ENCODE measurements around the gene CXCL17. TPM values are rescaled to one million over a fixed set of nuclear protein-coding genes. Genes with fewer than 3 reads are reported as not detected.
A peak's percentile ranks its signal among the peaks of the same experiment; 100 is the strongest.

CXCL17 gene
- total and polyA plus RNA-seq, 9 donors: 0.44 to 0.86 TPM; not detected in 7

DNA sequence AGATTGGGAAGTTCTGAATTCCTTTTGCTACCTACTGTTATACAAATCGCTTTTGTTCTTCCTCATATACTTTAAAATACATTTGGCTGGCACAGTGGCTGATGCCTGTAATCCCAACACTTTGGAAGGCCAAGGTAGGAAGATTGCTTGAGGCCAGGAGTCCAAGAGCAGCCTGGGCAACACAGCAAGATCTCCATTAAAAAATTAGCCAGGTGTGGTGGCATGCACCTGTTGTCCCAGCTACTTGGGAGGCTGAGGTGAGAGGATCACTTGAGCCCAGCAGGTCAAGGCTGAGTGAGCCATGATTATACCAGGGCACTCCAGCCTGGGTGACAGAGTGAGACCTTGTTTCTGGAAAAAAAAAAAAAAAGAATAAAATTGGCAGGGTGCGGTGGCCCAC is 34.4 kb upstream of the CXCL17 start:
- Histone ChIP-seq H3K27ac (ENCODE audit: low read length) (no peak overlapping the region), H3K9me3 (replicated peaks; ENCODE audit: control insufficient read depth, low read depth, low read length) (no peaks in the 10 kb centered on the region), H3K4me1 (ENCODE audit: control insufficient read depth, insufficient read depth, low read length) (no peaks in the 10 kb centered on the region), H3K27me3 (ENCODE audit: control insufficient read depth, insufficient read depth, low read length) (no peaks in the 10 kb centered on the region), H3K4me3 (ENCODE audit: low read length) (no peak overlapping the region), H3K36me3 (ENCODE audit: control insufficient read depth, insufficient read depth, low read length) (no peaks in the 10 kb centered on the region)
- WGBS (ENCODE audit: insufficient coverage): no CpG with 5 or more reads among the region's 2 CpGs
- DNase-seq: no peak

DNA sequence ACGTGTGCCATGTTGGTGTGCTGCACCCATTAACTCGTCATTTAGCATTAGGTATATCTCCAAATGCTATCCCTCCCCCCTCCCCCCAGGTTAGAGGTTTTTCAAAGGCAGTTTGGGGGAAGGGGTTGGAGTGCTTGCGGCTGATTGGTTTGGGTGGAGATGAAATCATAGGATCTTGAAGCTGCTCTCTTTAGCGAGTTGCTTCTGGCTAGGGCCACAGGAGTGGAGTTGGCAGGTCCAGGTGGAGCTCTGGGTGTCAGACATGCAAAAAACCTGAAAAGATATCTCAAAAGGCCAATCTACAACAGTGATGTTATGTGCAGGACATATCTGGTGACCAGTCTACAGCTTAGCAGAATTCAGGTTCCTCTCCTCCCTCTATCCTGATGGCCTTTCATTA is 32.6 kb upstream of the CXCL17 start:
- Histone ChIP-seq H3K4me3 (ENCODE audit: low read length) (no peak overlapping the region), H3K36me3 (ENCODE audit: control insufficient read depth, insufficient read depth, low read length) (no peaks in the 10 kb centered on the region)
- WGBS (ENCODE audit: insufficient coverage): no CpG with 5 or more reads among the region's 4 CpGs

DNA sequence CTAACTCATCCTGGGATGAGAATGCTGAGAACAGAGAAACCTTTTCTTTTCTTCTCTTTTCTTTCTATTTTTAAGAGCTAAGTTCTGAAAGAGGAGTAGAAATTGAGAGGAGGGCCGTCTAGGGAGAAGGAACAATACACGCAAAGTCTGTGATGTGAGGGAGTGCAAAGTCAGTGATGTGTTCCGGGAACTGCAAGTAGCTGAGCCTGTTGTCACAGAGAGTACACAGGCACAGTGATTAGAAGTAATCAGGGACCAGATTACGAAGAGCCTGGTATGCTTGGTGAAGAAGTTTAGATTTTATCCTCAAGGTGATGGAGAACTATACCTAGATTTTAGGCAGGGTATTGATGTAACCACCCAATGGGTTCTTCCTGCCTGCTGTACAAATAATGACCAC is 32.0 kb upstream of the CXCL17 start:
- Histone ChIP-seq H3K27ac (ENCODE audit: low read length) (no peak overlapping the region), H3K4me1 (ENCODE audit: control insufficient read depth, insufficient read depth, low read length) (no peaks in the 10 kb centered on the region), H3K27me3 (ENCODE audit: control insufficient read depth, insufficient read depth, low read length) (no peaks in the 10 kb centered on the region), H3K4me3 (ENCODE audit: low read length) (no peak overlapping the region), H3K36me3 (ENCODE audit: control insufficient read depth, insufficient read depth, low read length) (no peaks in the 10 kb centered on the region), H3K9me3 (replicated peaks; ENCODE audit: control insufficient read depth, low read depth, low read length) (no peaks in the 10 kb centered on the region)
- DNase-seq: no peak
- 48% methylated on average over 3 of the region's 4 CpGs for whole genome bisulfite sequencing (ENCODE audit: insufficient coverage)

More for the DNA sequence above, 32.6 kb upstream of the CXCL17 start:
- Histone ChIP-seq H3K4me1 (ENCODE audit: control insufficient read depth, insufficient read depth, low read length) (no peaks in the 10 kb centered on the region), H3K27me3 (ENCODE audit: control insufficient read depth, insufficient read depth, low read length) (no peaks in the 10 kb centered on the region), H3K27ac (ENCODE audit: low read length) (no peak overlapping the region), H3K9me3 (replicated peaks; ENCODE audit: control insufficient read depth, low read depth, low read length) (no peaks in the 10 kb centered on the region)
- DNase-seq: no peak

DNA sequence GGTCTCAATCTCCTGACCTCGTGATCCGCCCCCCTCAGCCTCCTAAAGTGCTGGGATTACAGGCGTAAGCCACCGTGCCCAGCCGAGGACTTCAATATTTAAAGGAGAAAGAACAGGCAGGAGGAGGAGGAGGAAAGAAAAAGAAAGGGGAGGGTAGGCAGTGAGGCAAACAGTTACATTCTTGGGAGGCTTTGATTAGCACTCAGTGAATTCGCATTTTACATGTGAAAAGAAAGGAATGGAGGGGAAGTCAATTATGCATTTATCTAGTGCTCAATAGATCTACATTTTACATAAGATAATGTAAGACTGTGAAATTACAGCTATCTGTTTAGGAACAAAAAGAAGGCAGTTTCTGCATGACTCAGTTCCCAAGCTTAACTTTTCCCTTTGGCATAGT is 30.9 kb upstream of the CXCL17 start:
- WGBS (ENCODE audit: insufficient coverage): 30% methylated on average over 3 of the region's 6 CpGs
- no peak overlapping the region for H3K4me3 ChIP-seq (ENCODE audit: low read length)

DNA sequence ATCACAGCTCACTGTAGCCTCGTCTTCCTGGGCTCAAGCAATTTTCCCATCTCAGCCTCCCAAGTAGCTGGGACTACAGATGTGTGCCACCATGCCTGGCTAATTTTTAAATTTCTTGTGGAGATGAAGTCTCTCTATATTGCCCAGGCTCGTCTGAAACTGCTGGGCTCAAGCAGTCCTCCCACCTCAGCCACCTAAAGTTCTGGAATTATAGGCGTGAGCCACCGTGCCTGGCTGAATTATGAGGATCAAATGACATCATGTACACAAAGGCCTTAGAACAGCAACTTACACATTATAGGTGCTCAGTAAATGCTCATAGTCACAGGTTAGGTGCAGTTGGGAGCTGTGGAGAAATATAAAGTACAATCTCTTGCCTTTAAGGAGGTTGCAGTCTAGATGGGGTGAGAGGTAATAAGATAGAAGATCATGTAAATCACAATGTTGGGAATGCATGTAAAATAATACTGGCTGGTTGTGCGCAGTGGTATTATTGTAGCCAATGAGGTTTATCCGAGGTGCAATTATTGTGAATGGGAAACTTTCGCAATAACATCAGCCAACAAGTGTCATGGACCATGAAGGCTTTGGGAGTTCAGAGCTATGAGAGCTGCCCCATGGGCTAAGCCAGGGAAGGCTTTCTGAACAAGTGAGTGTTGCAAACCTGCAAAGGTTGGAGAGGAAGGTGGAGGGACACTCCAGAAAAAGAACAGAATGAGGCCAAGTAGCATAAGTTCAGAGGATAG is 29.8 kb upstream of the CXCL17 start:
- 89% methylated on average over 3 of the region's 7 CpGs for WGBS (ENCODE audit: insufficient coverage)
- H3K36me3 ChIP-seq (ENCODE audit: control insufficient read depth, insufficient read depth, low read length): no peaks in the 10 kb centered on the region
- H3K4me3 ChIP-seq (ENCODE audit: low read length): no peak overlapping the region
- DNase-seq: no peak
- H3K27me3 ChIP-seq (ENCODE audit: control insufficient read depth, insufficient read depth, low read length): no peaks in the 10 kb centered on the region
- H3K9me3 ChIP-seq (replicated peaks; ENCODE audit: control insufficient read depth, low read depth, low read length): no peaks in the 10 kb centered on the region
- H3K27ac ChIP-seq (ENCODE audit: low read length): no peak overlapping the region
- peaks cover 4% of the 10 kb centered on the region for H3K4me1 ChIP-seq (ENCODE audit: control insufficient read depth, insufficient read depth, low read length)

More for the DNA sequence above, 30.9 kb upstream of the CXCL17 start:
- no peaks in the 10 kb centered on the region for H3K4me1 ChIP-seq (ENCODE audit: control insufficient read depth, insufficient read depth, low read length)
- no peak for DNase-seq
- H3K27ac ChIP-seq (ENCODE audit: low read length): no peak overlapping the region
- H3K36me3 ChIP-seq (ENCODE audit: control insufficient read depth, insufficient read depth, low read length): no peaks in the 10 kb centered on the region
- H3K27me3 ChIP-seq (ENCODE audit: control insufficient read depth, insufficient read depth, low read length): no peaks in the 10 kb centered on the region
- no peaks in the 10 kb centered on the region for H3K9me3 ChIP-seq (replicated peaks; ENCODE audit: control insufficient read depth, low read depth, low read length)

DNA sequence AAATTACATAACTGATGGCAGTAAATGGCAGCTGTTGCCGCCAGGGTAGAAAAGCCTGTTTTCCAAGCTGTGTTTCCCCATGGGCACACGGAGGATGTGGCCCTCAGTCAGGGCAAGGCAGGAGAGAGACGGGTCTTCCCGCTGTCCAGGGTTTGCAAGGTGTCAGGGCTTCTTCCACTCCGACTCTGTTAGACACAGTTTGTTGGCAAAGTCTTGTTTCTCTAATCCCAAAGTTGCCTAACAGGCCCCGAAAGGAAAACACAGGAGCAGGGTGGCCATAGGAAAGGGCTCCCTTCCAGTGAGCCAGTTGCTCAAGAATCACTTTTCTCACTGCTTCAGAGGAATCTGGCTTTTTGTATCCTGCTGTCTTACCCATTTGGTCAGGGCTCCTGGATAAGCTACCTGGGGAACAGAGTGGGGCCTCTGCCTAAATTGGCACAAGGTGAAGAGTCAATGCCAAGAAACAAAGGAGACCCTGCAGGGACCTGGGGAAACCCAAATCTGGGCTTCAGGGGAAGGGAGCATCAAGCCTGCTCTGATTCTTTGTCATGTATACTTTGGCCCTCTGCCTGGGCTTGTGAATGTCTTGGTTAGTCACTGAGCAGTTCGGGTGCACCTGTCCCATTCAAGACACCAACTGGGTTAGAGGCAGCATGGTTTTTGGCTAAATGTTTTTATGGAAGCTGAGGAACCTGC is 29.0 kb upstream of the CXCL17 start:
- WGBS (ENCODE audit: insufficient coverage): 51% methylated on average over 6 of the region's 7 CpGs
- no peak overlapping the region for H3K4me3 ChIP-seq (ENCODE audit: low read length)
- no peaks in the 10 kb centered on the region for H3K27me3 ChIP-seq (ENCODE audit: control insufficient read depth, insufficient read depth, low read length)
- H3K4me1 ChIP-seq (ENCODE audit: control insufficient read depth, insufficient read depth, low read length): peaks cover 4% of the 10 kb centered on the region
- no peaks in the 10 kb centered on the region for H3K9me3 ChIP-seq (replicated peaks; ENCODE audit: control insufficient read depth, low read depth, low read length)
- no peaks in the 10 kb centered on the region for H3K36me3 ChIP-seq (ENCODE audit: control insufficient read depth, insufficient read depth, low read length)
- DNase-seq: no peak
- no peak overlapping the region for H3K27ac ChIP-seq (ENCODE audit: low read length)

DNA sequence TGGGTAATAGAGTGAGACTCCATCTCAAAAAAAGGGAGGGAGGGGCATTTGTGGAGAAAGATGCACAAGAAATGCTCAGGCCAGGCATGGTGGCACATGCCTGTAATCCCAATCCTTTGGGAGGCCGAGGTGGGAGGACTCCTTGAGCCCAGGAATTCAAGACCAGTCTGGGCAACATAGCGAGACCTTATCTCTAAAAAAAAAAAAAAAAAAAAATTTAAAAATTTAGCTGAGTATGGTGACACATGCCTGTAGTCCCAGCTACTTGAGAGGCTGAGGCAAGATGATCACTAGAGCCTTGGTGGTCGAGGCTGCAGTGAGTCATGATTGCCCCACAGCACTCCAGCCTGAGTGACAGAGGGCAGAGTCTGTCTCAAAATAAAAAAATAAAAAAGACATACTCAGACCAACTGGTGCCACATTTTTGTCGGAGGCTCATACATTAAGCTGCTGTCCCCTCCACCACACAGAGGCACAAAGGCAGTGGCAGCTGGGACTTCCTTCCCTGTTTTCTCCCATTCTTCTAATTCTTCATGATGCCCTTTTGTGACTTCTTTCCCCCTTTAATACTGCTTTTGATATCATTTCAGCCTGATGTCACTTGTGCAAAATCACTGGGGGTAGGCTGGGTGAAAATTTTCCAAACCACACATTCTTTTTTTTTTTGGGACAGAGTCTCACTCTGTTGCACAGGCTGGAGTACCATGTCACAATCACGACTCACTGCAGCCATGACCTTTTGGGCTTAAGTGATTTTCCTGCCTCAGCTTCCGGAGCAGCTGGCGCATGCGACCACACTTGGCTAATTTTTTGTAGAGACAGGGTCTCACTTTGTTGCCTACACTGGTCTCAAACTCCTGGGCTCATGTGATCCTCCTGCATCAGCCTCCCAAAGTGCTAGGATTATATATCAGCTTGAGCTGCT is 26.8 kb upstream of the CXCL17 start:
- Histone ChIP-seq H3K36me3 (ENCODE audit: control insufficient read depth, insufficient read depth, low read length) (no peaks in the 10 kb centered on the region), H3K27me3 (ENCODE audit: control insufficient read depth, insufficient read depth, low read length) (no peaks in the 10 kb centered on the region), H3K4me3 (ENCODE audit: low read length) (no peak overlapping the region), H3K9me3 (replicated peaks; ENCODE audit: control insufficient read depth, low read depth, low read length) (no peaks in the 10 kb centered on the region), H3K4me1 (ENCODE audit: control insufficient read depth, insufficient read depth, low read length) (peaks cover 10% of the 10 kb centered on the region), H3K27ac (ENCODE audit: low read length) (no peak overlapping the region)
- no peak for DNase-seq
- WGBS (ENCODE audit: insufficient coverage): 54% methylated on average over 4 of the region's 8 CpGs

DNA sequence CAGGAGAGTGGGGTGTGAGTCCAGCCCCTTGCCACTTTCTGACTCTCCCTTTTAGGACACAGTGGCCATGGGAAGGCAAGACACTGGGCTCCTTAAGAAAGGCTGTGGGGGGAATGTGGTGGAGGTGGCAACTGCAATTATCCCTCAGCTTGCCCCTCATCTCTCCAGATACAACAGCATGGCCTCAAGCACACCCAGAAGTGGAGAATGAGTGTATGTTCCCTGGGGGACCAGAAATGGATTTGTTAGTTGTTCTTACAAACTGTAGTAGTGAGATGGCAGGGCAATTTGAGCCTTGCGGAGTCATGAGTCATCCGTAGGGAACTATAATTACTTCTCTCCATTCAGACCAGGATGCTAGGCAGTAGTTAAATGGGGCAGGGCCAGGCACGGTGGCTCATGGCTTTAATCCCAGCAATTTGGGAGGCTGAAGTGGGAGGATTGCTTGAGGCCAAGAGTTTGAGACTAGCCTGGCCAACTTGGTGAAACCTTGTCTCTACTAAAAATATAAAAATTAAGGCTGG is 25.6 kb upstream of the CXCL17 start:
- no peak overlapping the region for H3K4me3 ChIP-seq (ENCODE audit: low read length)
- H3K36me3 ChIP-seq (ENCODE audit: control insufficient read depth, insufficient read depth, low read length): no peaks in the 10 kb centered on the region
- no peaks in the 10 kb centered on the region for H3K9me3 ChIP-seq (replicated peaks; ENCODE audit: control insufficient read depth, low read depth, low read length)
- H3K27me3 ChIP-seq (ENCODE audit: control insufficient read depth, insufficient read depth, low read length): no peaks in the 10 kb centered on the region
- peaks cover 10% of the 10 kb centered on the region for H3K4me1 ChIP-seq (ENCODE audit: control insufficient read depth, insufficient read depth, low read length)
- 80% methylated on average over 2 of the region's 3 CpGs for WGBS (ENCODE audit: insufficient coverage)
- no peak for DNase-seq
- H3K27ac ChIP-seq (ENCODE audit: low read length): peak overlapping the region; percentile 20

DNA sequence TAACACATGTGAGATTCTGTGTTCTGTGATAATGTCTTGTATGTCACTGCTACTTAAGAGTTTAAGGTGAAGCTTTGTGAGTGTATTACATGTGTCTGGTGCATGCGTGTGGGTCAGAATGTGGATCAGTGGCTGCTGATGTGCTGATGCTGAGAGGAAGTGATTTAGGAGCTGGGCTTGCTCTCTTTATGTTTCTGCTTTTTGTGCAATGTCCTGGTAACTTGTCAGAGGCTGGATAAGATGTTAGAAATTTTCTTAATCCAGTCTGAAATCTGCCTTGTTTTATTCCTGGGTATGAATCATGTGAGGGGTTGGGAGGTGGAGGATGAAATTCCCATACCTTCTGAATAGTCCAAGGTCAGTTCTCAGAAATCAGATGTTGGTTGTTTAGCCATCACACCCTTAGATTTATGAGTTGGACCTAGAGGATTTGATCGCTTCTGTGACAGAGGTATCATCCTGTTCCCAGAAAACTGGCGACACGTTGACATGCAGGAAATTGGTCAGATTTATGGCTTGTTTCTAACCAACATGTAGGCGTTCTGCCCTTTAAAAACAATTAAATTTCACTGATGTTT is 24.5 kb upstream of the CXCL17 start:
- H3K27me3 ChIP-seq (ENCODE audit: control insufficient read depth, insufficient read depth, low read length): no peaks in the 10 kb centered on the region
- H3K27ac ChIP-seq (ENCODE audit: low read length): peak overlapping the region; percentile 73
- 23% methylated on average over 5 of the region's 5 CpGs for WGBS (ENCODE audit: insufficient coverage)
- H3K4me3 ChIP-seq (ENCODE audit: low read length): no peak overlapping the region
- no peaks in the 10 kb centered on the region for H3K9me3 ChIP-seq (replicated peaks; ENCODE audit: control insufficient read depth, low read depth, low read length)
- no peaks in the 10 kb centered on the region for H3K36me3 ChIP-seq (ENCODE audit: control insufficient read depth, insufficient read depth, low read length)
- peaks cover 10% of the 10 kb centered on the region for H3K4me1 ChIP-seq (ENCODE audit: control insufficient read depth, insufficient read depth, low read length)
- DNase-seq: peak; percentile 22
